ENCODE measurements around the gene RBM43.

The RBM43 gene

DNA sequence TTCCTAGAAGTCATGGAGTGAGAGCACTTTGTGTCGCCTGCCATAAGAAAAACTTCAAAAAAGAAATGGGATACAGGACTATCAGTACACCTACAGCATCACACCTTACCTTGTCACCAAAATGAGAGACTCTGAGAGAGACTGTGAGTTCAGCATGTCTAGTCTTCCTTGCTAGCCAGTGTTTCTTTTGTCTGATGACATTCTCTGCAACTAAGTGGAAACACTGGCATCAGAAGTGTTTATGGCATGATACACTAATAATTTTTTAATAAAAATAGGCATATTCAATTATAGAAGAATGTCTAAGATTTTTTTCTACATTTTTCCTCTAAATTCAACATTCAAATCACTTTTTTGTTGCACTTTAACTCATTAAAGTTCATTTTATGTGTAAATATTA lies 9.0 kb downstream of the RBM43 start:
- TF ChIP-seq, protein P1, sequence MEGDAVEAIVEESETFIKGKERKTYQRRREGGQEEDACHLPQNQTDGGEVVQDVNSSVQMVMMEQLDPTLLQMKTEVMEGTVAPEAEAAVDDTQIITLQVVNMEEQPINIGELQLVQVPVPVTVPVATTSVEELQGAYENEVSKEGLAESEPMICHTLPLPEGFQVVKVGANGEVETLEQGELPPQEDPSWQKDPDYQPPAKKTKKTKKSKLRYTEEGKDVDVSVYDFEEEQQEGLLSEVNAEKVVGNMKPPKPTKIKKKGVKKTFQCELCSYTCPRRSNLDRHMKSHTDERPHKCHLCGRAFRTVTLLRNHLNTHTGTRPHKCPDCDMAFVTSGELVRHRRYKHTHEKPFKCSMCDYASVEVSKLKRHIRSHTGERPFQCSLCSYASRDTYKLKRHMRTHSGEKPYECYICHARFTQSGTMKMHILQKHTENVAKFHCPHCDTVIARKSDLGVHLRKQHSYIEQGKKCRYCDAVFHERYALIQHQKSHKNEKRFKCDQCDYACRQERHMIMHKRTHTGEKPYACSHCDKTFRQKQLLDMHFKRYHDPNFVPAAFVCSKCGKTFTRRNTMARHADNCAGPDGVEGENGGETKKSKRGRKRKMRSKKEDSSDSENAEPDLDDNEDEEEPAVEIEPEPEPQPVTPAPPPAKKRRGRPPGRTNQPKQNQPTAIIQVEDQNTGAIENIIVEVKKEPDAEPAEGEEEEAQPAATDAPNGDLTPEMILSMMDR (IDR thresholded peaks at IDR 0.05; ENCODE audit: low read depth, low read length, missing control alignments), result no peak
- in situ Hi-C loops (cut with HindIII; ENCODE audit: low pct_ligation_motif_present, low sequenced_read_pairs), result no loop called here
- Histone ChIP-seq H3K27me3 (replicated peaks) (no peaks in the 10 kb centered on the region), H3K4me3 (ENCODE audit: low read depth, low read length) (no peak overlapping the region), H3K27ac (no peak overlapping the region), H3K36me3 (replicated peaks) (peaks cover 4% of the 10 kb centered on the region)
- DNase-seq, result no peak

DNA sequence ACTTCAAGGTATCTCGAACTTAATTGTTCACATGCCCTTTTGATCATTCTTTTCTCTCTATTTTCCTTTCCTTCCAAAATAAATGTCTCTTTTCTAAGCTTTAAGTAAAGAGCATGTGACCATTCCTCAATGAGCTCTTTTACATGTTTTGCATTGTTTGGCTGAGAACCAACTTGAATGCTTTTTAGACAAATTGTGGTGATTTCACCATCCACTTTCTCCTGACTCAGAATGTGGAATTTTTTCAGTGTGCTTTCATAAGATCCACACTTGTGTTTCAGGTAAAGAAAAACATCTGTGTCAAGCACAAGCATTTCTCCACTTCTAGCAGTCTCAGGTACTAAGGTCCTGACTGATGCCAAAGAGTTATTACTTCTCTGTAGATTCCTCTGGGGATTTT lies 10.7 kb downstream of the RBM43 start:
- Histone ChIP-seq H3K4me3 (ENCODE audit: low read depth, low read length) (no peak overlapping the region), H3K27ac (no peak overlapping the region), H3K36me3 (replicated peaks) (peaks cover 4% of the 10 kb centered on the region), H3K27me3 (replicated peaks) (no peaks in the 10 kb centered on the region)
- in situ Hi-C loops (cut with HindIII; ENCODE audit: low pct_ligation_motif_present, low sequenced_read_pairs), result no loop called here
- TF ChIP-seq, protein P1 (IDR thresholded peaks at IDR 0.05; ENCODE audit: low read depth, low read length, missing control alignments), result no peak
- DNase-seq, result peak; percentile 64

DNA sequence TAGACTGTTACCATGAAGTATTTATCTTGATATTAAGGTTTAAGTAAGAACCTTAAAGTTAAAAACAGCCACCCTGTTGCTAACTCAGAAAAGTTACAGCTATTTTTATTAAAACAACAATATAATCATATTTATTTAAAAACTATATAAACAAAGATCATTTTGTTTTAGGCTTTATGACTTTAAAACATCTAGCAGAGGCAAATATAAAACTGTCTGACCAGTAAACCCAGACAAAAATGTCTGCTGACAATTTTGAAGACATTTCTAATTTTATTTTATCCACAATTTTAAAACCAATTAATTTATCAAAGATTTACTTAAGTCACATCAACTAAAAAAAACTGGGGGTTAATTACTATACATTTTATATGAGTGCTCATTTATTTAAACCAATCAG lies 14.2 kb downstream of the RBM43 start:
- TF ChIP-seq, protein P1 (IDR thresholded peaks at IDR 0.05; ENCODE audit: low read depth, low read length, missing control alignments), result no peak
- peaks cover 4% of the 10 kb centered on the region for H3K36me3 ChIP-seq (replicated peaks)

DNA sequence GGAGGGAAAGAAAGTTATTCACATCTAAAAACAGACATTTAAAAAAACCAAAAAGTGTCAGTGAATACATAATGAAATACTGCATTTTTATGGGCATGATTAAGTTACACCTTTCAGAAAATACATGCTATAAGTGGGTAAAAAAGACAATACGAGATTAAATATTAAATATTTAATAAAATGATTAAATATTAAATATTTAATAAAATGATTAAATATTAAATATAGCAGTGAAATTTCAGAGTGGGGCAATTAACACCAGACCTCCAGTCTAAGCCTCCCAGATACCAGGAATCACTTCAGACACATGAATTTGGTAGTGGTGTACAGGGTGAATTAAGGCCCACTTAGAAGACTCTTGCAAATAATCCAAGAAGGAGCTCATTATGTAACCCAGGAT lies 15.5 kb downstream of the RBM43 start:
- no peak for DNase-seq
- Histone ChIP-seq H3K27ac (no peak overlapping the region), H3K36me3 (replicated peaks) (peaks cover 4% of the 10 kb centered on the region), H3K27me3 (replicated peaks) (no peaks in the 10 kb centered on the region), H3K4me3 (ENCODE audit: low read depth, low read length) (no peak overlapping the region)
- TF ChIP-seq, protein P1 (IDR thresholded peaks at IDR 0.05; ENCODE audit: low read depth, low read length, missing control alignments), result no peak
- in situ Hi-C loops (cut with HindIII; ENCODE audit: low pct_ligation_motif_present, low sequenced_read_pairs), result loop anchor here (25.0 kb wide), 1 partner anchor 1634 kb away; no protein-coding TSS in a partner anchor

More for the DNA sequence above, 14.2 kb downstream of the RBM43 start:
- in situ Hi-C loops (cut with HindIII; ENCODE audit: low pct_ligation_motif_present, low sequenced_read_pairs), result loop anchor here (25.0 kb wide), 1 partner anchor 1635 kb away; no protein-coding TSS in a partner anchor
- DNase-seq, result no peak
- H3K27ac ChIP-seq, result no peak overlapping the region
- no peak overlapping the region for H3K4me3 ChIP-seq (ENCODE audit: low read depth, low read length)
- H3K27me3 ChIP-seq (replicated peaks), result no peaks in the 10 kb centered on the region

DNA sequence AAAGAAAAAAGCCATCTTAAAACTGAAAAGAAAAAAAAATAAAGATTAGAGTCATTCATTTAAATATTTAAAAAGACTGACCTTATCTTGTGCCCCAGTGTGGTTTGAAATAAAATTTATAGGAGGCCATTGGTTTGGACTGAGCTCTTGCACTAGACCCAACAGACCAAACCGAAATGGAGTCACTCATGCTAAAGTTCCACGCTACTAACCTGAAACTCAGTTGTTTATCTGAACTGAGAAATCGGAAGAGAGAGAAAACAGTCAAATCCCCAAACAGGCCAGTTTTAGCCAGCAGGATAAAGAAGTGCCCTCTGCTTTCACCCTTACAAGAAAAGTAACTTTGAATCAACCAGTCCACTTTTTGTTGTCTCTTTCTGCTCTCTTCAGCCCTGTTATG lies 18.2 kb downstream of the RBM43 start:
- Histone ChIP-seq H3K36me3 (replicated peaks) (no peaks in the 10 kb centered on the region), H3K27ac (no peak overlapping the region), H3K4me3 (ENCODE audit: low read depth, low read length) (no peak overlapping the region), H3K27me3 (replicated peaks) (no peaks in the 10 kb centered on the region)
- TF ChIP-seq, protein P1 (IDR thresholded peaks at IDR 0.05; ENCODE audit: low read depth, low read length, missing control alignments), result no peak
- DNase-seq, result no peak
- in situ Hi-C loops (cut with HindIII; ENCODE audit: low pct_ligation_motif_present, low sequenced_read_pairs), result loop anchor here (25.0 kb wide), 1 partner anchor 1631 kb away; no protein-coding TSS in a partner anchor

DNA sequence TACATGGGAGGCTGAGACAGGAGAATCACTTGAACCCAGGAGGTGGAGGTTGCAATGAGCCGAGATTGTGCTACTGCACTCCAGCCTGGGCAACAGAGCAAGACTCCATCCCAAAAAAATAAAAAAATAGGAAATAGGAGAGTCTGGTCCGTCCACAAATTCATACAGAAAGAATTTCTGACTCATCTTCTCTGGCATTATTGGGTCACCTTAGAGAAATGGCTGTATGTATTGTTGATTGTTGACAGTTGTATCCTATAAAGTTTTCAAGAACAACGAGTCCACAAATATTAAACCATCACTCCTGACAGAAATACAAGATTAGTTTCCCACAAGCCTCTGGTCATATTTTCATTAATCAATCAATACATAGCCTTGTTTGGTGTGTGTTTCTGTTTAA lies 20.4 kb downstream of the RBM43 start:
- in situ Hi-C loops (cut with HindIII; ENCODE audit: low pct_ligation_motif_present, low sequenced_read_pairs), result loop anchor here (25.0 kb wide), 1 partner anchor 1629 kb away; no protein-coding TSS in a partner anchor
- H3K27ac ChIP-seq, result no peak overlapping the region
- H3K4me3 ChIP-seq (ENCODE audit: low read depth, low read length), result no peak overlapping the region
- no peaks in the 10 kb centered on the region for H3K36me3 ChIP-seq (replicated peaks)
- no peaks in the 10 kb centered on the region for H3K27me3 ChIP-seq (replicated peaks)
- TF ChIP-seq, protein P1 (IDR thresholded peaks at IDR 0.05; ENCODE audit: low read depth, low read length, missing control alignments), result no peak
- no peak for DNase-seq
